HL-60 (cell line): ENCODE measurements around the gene UBALD1.

Experiments
- GABPA ChIP-seq: IDR thresholded peaks from 2 replicates; pipeline ENCODE4 v1.6.1; 2012; ENCODE audit warnings: low read depth
- POLR2AphosphoS5 ChIP-seq: IDR thresholded peaks from 2 replicates; pipeline ENCODE4 v1.6.1; 2012; ENCODE audit warnings: low read depth
- TF ChIP-seq, protein P1 (sequence below): IDR thresholded peaks from one replicate; pipeline ENCODE4 v1.5.1; 2011; ENCODE audit warnings: low read length, control low read depth, inconsistent platforms; ENCODE audit not compliant: insufficient read depth
- TF ChIP-seq, protein P2 (sequence below): IDR thresholded peaks from 2 replicates; pipeline ENCODE4 v1.6.1; 2012; ENCODE audit warnings: low read depth; ENCODE audit not compliant: insufficient replicate concordance

DNA sequence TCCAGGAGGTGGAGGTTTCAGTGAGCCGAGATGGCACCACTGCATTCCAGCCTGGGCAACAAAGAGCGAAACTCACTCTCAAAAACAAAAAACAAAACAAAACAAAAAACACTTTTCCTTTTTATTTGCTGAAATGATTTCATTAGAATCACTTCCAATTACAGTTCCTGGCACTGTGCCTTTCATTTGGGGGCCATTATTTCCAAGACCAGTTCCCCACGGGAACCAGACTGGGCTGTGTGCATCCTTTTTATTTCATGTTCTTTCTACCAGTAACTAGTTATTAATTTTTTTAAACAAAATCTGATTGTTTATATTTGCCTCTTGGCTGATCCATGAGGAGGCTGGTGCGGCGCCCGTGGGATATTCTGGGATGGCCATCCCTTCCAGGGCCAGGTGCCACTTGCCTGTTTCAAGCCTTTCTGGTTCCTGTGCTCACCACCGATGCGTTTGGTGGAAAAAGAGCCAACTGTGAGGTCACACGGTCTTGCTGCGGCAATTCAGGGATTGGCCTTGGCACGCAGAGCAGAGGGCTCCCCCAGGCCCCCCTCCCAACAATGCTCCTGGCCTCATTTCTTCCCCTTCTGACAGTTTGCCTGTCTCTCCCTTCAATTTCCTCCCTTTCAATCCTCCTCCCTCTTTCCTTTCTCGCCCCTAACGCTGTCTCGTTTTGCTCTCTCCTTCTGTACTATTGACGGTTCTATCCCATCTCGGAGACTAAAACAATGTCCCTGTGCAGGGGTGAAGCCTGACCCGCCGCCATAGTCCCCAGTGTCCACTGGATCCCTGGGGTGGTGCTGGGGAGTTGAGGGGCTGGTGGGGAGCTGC, 13.4 kb downstream of the UBALD1 start:
- no peak for TF ChIP-seq GABPA
- TF ChIP-seq, protein P1, sequence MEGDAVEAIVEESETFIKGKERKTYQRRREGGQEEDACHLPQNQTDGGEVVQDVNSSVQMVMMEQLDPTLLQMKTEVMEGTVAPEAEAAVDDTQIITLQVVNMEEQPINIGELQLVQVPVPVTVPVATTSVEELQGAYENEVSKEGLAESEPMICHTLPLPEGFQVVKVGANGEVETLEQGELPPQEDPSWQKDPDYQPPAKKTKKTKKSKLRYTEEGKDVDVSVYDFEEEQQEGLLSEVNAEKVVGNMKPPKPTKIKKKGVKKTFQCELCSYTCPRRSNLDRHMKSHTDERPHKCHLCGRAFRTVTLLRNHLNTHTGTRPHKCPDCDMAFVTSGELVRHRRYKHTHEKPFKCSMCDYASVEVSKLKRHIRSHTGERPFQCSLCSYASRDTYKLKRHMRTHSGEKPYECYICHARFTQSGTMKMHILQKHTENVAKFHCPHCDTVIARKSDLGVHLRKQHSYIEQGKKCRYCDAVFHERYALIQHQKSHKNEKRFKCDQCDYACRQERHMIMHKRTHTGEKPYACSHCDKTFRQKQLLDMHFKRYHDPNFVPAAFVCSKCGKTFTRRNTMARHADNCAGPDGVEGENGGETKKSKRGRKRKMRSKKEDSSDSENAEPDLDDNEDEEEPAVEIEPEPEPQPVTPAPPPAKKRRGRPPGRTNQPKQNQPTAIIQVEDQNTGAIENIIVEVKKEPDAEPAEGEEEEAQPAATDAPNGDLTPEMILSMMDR = no peak
- TF ChIP-seq, protein P2, sequence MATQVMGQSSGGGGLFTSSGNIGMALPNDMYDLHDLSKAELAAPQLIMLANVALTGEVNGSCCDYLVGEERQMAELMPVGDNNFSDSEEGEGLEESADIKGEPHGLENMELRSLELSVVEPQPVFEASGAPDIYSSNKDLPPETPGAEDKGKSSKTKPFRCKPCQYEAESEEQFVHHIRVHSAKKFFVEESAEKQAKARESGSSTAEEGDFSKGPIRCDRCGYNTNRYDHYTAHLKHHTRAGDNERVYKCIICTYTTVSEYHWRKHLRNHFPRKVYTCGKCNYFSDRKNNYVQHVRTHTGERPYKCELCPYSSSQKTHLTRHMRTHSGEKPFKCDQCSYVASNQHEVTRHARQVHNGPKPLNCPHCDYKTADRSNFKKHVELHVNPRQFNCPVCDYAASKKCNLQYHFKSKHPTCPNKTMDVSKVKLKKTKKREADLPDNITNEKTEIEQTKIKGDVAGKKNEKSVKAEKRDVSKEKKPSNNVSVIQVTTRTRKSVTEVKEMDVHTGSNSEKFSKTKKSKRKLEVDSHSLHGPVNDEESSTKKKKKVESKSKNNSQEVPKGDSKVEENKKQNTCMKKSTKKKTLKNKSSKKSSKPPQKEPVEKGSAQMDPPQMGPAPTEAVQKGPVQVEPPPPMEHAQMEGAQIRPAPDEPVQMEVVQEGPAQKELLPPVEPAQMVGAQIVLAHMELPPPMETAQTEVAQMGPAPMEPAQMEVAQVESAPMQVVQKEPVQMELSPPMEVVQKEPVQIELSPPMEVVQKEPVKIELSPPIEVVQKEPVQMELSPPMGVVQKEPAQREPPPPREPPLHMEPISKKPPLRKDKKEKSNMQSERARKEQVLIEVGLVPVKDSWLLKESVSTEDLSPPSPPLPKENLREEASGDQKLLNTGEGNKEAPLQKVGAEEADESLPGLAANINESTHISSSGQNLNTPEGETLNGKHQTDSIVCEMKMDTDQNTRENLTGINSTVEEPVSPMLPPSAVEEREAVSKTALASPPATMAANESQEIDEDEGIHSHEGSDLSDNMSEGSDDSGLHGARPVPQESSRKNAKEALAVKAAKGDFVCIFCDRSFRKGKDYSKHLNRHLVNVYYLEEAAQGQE = no peak
- TF ChIP-seq POLR2AphosphoS5 = no peak
